ENCODE results near the gene SNRNP70.
A peak's percentile ranks its signal among the peaks of the same experiment; 100 is the strongest.

Gene SNRNP70

DNA sequence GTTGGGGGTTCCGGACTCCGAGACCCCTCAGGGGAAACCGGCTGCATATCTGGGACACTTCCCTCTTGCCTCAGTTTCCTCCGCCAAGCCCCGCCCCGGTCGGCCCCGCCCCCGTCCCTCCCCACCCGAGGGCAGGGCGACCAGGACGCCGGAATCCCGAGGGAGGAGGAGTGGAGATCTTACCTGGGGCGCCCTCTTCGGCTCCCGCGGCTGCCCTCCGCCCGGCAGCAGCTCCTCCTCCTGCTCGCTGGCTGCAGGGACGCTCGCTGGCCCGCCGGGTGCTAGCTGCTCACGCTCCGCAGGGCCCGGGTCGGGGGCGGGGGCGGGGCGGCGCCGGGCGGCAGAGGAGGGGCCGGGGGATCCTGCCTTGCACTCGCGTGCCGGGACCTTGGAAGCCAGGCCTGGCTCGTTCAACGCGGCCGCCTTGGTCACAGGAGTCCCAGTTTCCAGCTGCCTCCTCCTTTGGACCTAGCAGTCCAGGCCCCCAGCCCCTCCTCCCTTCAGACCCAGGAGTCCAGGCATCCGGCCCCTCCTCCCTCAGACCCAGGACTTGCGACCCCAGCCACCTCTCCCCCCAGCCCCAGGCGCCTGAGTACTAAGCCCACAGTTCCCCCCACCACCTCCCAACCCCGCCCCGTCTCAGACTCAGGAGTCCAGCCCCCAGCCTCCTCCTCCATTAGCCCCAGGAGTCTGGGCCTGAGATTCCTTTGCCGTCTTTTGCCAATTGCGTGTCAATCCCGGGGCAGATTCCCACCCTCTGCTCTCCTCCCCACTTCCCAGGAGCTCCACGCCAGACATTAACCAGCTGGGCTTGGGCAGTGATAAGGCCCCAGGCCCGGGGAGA is 20.3 kb upstream of the SNRNP70 start, which contains the start of gene NTF4:
TSS of gene NTF4 (minus strand) at position 51 of the 844 bp plus-strand sequence. CDS start 2,821 bp downstream, outside the sequence.
- DNase-seq, result peak; percentile 21

DNA sequence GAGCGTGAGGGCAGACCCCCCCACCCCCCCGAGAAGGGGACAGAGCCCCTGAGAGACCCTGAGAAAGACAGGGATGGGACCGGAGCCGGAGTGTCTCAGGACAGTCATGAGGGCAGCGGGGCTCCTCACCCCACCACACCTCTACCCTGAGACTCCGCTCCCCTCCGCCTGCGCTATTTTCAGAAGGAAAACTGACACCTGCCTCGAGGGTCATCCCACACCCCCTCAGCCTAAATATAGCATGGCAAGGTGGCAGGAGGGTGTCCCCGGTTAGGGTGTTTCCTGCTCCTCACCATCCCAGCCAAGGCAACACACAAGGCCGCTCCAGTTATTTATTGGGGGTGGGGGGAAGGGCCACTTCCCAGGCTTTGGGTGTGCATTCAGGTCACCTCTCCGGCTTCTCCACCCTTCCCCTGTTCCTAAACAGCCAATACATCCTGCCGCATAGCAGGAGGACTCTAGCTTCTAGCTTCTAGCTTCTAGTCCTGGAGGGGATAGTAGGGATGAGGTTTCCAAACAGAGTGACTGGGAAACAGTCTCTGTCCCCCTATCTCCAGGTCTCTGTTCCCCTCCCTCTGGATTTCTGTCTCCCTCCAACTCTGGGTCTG is 19.2 kb upstream of the SNRNP70 start:
- DNase-seq, result no peak

DNA sequence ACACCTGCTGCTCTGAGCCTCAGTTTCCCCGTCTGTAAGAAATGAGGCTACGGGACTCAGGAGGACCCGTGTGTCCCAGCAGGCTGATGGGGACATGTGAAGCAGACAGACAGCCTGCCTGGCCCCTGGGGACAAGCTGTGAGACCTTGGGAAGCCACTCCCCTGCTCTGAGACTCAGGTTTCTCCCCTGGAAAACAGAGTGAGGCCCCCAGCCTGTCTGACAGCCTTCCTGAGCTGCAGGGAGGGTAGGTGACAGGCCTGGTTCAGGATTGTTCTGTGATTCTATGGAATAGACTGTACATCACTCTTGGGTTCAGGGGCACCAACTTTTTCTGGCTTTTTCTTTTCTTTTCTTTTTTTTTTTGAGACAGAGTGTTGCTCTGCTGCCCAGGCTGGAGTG is 17.7 kb upstream of the SNRNP70 start:
- DNase-seq, result no peak

DNA sequence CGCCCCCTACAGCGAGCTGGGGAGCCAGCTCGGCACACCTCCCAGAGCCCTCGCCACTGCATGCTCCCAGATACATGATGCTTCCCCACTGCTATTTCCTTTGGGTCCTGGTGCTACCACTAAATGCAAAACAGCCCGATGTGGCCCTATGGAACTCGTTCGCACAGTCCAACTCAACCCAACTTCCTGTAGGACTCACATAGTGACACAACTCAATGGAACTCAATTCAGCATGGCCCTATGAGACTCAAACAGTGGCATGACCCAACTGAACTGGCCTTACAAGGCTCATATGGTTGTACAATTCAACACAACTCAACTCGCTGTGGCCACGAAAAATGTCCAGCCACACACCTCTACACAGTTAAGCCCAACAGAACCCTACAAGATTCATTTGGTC is 16.2 kb upstream of the SNRNP70 start:
- no peak for DNase-seq

DNA sequence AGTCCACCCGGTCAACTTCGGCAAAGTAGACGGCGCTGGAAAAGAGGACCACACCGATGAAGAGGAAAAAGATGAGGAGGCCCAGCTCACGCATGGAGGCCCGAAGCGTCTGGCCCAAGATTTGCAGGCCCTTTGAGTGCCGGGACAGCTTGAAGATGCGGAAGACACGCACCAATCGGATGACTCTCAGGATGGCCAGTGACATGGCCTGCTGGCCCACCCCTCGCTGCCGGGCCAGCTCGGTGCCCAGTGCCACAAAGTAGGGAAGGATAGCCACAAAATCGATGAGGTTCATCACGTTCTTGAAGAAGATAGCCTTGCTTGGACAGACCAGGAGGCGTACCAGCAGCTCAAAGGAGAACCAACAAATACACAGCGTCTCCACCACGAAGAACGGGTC is 14.8 kb upstream of the SNRNP70 start:
- DNase-seq, result no peak

DNA sequence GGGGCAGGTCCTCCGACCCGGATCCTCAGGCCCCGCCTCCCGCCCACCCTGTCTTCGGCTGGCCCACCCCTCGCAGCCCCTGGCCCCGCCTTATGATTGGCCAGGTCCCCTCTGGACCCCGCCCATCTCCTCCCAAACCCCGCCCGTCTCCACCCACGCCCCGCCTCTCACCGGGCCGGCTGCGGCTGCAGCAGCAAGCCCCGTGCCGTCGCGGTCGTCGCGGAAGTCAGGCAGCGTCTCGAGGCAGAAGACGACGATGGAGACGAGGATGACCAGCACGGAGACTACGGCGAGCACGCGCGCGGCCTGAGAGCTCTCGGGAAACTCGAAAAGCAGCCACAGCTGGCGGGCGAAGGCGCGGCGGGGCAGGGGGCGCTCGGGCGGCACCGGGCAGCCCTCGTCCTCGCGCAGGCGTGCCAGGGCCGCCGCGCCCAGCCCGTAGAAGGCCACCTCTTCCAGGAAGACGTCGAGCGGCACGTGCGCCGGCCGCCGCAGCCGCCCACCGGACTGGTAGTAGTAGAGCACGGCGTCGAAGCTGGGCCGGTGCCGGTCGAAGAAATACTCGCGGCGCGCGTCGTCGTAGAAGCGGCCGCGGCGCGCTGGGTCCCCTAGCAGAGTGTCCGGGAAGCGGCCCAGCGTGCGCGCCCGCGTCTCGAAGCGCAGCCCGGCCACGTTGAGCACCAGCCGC is 13.2 kb upstream of the SNRNP70 start:
- no peak for DNase-seq

DNA sequence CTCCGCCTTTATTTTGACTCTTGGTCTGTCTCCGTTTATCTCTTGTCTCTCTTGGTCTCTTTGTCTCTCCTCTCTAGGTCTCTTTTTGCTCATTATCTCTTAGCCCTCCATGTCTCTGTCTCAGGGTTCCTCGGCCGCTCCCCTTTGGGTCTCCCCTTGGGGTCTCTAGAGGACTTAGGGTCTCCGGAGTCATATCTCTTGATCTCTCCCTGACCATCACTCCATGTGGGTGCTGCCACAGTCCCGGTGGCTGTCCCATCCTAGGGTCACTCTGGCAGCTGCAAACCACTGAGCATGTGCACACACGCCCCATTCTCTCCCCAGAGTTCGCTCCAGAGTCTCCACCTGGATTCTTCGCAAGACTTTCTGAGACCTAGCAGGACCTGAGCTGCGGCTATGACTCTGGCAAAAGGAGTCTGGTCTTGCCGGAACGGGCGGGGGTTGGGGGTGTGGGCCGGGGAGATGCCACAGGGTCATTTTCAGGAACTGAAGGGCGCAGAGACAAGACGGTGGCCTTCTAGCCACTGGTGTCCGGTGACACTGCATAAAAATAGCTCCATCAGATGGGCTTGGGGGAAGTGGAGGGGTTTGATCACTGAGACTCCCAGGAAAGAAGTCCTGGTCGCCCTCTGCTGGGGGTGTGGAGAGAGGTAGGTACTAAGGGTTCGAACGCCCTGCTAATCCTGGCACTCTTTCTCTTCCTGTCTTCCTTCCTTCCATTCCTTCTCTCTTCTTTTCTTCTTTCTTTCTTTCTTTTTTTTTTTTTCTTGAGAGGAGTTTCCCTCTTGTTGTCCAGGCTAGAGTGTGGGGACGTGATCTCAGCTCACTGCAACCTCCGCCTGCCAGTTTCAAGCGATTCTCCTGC is 11.5 kb upstream of the SNRNP70 start:
- DNase-seq, result peak; percentile 25

DNA sequence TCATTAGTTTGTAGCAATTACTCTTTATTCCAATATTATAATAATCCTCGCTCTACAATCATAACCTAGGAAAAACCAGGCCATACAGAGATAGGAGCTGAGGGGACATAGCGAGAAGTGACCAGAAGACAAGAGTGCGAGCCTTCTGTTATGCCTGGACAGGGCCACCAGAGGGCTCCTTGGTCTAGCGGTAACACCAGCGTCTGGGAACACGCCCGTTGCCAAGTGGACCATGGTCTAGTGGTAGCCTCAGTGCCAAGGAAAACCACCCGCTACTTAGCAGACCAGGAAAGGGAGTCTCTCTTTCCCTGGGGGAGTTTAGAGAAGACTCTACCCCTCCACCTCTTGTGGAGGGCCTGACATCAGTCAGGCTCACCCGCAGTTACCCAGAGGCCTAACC is 10.4 kb upstream of the SNRNP70 start:
- peak; percentile 19 for DNase-seq

DNA sequence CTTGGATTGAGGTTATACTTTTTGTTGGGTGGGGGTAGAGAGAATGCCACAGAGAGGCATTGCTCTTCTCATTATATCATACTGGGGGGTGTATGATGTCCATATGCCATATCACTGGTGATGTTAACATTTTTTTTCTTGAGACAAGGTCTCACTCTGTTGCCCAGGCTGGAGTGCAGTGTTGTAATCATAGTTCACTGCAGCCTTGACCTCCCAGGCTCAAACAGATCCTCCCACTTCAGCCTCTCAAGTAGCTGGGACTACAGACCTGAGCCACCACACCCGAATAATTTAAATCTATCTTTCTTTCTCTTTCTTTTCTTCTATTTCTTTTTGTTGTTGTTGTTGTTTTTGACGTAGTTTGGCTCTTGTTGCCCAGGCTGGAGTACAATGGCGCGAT is 4.9 kb upstream of the SNRNP70 start:
- DNase-seq, result no peak

DNA sequence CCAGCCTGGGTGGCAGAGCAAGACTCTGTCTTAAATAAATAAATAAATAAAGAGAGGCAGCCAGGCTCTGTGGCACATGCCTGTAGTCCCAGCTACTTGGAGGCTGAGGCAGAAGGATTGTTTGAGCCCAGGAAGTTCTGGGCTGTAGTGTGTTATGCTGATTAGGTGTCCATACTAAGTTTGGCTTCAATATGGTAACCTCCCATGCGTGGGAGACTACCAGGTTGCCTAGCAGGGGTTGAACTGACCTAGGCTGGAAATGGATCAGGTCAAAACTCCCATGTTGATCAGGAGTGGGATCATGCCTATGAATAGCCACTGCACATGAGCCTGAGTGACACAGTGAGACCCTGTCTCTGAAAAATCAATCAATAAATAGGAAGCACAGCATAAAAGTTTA is 4.0 kb upstream of the SNRNP70 start:
- no peak for DNase-seq

DNA sequence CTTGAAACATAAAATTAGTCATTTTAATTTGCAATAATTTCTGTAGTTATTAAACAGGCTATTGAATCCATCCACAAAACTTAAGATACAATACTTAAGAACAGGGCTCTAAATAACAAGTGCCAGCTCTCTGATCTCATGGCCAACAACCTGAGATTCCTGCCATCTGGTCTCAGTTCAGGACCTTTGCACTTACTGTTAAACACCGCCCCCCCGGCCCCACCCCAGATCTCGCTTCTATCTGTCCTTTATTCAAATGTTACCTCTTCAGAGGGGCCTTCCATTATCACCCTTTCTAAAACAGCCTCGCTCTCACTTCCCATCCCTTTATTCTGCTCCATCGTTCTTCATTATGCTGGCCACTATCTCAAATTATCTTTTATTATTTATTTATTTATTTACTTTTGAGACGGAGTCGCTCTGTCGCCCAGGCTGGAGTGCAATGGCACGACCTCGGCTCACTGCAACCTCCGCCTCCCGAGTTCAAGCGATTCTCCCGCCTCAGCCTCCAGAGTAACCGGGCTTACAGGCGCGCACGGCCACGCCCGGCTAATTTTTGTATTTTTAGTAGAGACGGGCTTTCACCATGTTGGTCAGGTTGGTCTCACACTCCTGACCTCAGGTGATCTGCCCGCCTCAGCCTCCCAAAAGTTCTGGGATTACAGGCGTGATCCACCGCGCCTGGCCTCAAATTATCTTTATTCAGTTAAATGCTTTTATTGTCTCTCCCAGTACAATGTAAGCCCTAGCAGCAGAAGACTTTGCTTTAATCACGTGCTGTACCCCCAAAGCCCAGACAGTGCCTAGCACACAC is 838 bp upstream of the SNRNP70 start:
- no peak for DNase-seq

DNA sequence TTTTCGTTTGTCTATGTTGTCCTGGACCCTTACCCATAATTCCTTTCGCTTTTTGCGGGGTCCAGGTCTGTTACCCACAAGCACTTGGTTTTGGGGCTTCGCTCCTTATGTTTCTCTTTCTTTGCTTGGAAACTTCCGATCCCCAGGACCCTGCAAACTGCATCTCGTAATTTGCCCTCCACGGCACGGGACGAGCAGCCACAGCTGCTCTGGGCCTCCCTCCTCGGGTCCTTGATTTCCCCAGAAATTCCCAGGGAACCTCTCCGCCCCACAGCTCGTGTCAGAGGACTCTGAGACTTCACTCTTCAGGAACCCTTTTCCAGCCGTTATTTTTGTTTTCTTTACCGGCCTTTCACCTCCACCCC is 599 bp downstream of the SNRNP70 start:
- DNase-seq, result no peak

DNA sequence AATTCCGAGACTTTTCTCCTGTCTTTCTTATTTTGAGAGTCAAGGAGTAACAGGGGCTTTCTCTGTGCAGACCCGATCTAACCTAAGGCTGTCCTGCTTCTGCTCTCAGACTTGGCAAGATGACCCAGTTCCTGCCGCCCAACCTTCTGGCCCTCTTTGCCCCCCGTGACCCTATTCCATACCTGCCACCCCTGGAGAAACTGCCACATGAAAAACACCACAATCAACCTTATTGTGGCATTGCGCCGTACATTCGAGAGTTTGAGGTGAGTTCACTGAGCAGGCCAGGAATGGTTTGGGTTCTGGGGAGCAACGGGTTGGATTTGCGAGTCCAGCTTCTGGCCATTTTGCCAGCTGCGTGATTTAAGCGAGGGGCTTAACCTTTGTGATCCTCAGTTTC is 1.0 kb downstream of the SNRNP70 start:
- DNase-seq, result no peak

DNA sequence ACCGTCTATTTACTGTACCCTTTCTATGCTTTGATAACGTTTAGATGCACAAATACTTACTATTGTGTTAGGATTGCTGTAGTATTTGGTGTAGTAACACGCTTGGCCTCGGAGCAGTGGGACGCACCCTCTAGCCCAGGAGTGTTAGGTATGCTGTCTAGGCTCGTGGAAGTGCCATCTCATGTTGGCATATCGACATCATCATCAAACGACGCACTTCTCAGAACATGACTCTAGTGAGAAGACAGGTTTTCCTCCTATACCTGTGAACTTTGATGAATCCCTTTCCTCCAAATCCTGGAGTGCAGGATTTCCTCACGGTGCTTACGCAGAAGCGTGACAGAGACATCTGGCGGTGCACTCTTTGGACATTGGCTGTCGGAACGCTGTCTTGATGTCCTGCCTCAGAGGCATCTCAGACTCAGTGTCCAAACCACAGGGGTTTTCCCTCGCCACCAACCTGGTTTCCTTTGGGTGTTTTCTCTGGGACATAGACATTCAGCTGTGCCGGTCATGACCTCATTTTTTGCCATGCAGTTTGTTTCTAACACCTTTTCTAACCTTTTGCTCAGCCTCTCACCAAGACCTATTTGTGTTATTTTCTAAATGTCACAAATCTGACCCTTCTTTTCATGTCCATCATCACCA is 6.3 kb downstream of the SNRNP70 start:
- no peak for DNase-seq

DNA sequence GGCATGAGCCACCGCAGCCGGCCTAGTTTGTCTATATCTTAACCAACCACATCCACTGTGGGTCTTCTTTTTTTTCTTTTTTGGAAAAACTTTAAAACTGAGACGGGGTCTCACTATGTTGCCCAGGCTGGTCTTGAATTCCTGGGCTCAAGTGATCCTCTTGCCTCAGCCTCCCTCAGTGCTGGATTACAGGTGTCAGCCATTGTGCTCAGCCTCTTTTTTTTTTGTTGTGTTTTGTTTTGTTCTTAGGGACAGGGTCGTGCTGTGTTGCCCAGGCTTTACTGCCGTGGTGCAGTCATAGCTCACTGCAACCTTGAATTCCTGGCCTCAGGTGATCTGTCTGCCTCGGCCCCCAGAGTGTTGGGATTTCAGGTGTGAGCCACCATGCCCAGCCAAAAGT is 7.4 kb downstream of the SNRNP70 start:
- DNase-seq, result no peak

DNA sequence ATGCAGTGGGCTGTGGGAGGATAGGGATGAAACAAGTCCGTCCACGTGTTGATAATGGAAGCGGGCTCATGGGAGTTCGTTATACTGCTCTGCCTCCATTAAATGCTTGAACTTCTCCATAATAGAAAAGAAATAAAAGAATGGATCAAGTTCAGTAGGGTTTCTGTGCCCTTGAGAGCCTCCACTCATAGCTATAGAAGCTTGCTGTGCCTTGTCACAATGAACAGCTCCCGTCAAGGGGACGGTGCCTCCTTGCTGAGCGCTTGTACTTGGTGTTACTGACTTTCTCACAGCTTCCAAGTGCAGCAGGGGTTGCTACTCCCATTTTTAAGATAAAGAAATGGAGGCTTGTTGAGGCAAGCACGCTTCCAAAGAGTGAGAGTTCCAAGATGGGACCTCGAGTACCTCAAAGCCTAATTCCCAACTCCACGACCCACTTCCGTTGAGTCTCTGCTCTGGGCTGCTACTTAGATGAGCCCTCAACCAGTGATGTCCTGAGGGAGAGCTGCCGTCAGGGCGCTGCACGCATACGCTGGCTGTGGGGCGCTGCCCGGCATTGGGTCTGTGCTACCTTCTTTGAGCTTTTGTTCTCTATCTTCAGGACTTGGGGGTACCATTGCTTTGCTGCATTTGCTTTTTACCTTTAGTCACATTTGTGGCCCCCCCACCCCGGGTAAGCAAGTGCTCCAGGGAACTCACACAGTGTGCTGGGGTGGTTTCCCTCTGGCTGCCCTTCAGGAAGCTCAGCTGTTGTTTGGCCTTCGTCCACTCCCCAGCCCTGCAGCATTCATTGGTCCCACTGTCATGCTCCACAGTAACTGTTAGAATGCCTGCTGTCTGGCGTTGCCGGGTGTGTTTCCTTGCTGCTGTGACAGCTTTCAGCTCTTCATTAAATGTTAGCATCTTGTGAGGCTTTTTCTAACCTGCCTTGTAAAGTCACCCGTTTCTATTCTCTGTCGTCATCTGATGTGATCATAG is 9.5 kb downstream of the SNRNP70 start:
- no peak for DNase-seq

DNA sequence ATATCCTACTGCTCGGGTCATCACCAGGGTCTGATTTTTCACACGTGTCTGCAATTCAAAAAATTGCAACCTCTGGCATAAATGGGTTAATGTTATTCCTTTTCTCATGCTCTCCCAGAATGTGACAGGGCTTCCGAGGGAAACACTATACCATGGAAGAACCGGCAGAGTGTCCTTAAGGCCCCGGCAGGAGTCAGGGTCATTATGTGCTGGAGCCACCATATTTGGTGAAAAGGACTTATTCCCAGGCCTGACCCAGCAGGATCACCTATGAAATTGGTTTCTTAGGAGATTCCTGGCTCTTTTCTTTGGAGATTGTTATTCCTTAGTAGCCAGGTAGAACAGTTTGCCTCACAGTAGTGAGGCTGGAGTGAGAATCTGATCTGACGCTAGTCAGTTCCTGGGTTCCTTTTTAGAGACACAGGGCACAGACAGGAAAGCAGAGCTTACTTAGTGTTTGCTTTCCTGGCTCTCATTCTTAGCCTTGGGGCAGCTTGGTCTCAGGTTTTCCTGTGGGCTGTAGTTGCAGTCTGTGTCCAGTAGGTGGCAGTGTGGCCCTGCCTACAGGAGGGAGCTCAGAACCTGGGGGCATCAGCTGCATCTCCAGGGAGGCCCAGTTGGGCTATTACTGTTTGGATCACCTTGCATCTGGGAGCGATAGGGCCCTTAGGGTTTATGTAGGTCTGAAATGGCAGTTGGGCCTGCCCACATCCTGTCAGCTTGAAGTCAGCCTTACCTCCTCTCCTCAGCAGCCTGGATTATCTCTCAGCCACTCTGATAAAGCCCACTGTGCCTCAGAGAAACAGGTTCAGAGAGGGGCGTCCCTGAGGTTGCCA is 12.4 kb downstream of the SNRNP70 start:
- peak; percentile 66 for DNase-seq

DNA sequence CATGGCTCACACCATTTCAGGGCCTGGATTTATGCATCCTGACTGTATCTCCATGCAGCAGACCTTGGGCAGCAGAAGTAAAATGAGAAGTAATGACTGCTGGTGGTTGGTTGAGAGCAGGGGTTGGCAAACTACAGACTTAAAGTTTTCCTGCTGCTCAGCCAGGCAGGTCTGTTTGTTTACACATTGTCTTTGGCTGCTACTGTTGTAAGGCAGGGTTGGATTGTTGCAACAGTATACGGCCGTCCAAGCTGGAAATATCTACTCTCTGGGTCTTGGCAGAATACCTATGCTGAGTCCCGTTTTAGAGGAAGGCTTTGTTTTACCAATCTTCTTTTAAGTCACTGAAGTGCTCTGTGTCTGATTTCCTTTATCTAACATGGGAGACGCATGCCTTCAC is 13.5 kb downstream of the SNRNP70 start:
- DNase-seq, result no peak

DNA sequence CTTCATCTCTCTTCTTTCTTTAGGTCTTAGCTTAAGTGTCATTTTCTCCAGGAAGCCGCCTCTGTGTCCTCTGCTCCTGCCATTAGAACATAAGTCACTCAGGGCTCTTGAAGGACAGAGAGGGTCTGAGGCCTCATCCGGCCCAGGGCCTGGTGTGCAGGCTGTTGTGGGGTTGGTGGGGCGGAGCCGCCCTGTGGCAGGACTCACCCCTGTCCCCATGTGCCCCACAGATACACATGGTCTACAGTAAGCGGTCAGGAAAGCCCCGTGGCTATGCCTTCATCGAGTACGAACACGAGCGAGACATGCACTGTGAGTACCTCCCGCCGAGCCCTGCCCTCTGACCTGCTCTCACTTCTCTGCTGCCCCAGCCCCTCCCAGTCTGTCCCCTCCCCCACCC is 15.9 kb downstream of the SNRNP70 start:
- no peak for DNase-seq
